ENCODE results near the gene S100A8.
A peak's percentile ranks its signal among the peaks of the same experiment; 100 is the strongest.
"Not testable (repeated sequence)": the region's sequence is repeated elsewhere in the genome, so short reads cannot be mapped to it uniquely, and the experiment has no call there.

The S100A8 gene

DNA sequence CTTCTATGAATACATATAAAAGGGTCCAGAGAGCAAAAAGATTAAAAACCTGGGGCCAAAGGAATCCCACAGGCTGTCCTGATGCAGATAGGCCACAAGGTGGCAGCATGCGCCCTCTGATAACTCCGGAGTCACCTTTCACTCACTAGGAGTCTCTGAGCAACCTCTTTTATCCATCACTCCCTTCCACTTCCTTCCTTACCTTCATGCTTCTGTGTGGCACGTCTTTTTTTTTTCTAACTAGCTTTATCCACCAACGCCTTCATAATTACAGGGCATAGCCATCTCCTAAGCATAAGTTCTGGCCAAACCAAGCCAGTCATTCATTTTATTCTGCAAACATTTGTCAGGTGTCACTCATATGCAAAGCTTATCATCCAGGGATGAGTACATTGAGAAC is 38.4 kb downstream of the S100A8 start:
- DNase-seq (ENCODE audit: low read depth), result peak; percentile 75
- TF ChIP-seq POLR2A (IDR thresholded peaks at IDR 0.05; ENCODE audit: extremely low read depth, insufficient read length) (no peak), MYC (IDR thresholded peaks at IDR 0.05; ENCODE audit: low read depth, low read length) (0 out of 2 replicates have a peak, but pooled peaks have one; percentile 27)
- TF ChIP-seq, protein P1, sequence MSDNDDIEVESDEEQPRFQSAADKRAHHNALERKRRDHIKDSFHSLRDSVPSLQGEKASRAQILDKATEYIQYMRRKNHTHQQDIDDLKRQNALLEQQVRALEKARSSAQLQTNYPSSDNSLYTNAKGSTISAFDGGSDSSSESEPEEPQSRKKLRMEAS (IDR thresholded peaks at IDR 0.05; ENCODE audit: low read depth, low read length), result peak; percentile 70
- TF ChIP-seq, protein P2, sequence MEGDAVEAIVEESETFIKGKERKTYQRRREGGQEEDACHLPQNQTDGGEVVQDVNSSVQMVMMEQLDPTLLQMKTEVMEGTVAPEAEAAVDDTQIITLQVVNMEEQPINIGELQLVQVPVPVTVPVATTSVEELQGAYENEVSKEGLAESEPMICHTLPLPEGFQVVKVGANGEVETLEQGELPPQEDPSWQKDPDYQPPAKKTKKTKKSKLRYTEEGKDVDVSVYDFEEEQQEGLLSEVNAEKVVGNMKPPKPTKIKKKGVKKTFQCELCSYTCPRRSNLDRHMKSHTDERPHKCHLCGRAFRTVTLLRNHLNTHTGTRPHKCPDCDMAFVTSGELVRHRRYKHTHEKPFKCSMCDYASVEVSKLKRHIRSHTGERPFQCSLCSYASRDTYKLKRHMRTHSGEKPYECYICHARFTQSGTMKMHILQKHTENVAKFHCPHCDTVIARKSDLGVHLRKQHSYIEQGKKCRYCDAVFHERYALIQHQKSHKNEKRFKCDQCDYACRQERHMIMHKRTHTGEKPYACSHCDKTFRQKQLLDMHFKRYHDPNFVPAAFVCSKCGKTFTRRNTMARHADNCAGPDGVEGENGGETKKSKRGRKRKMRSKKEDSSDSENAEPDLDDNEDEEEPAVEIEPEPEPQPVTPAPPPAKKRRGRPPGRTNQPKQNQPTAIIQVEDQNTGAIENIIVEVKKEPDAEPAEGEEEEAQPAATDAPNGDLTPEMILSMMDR (IDR thresholded peaks at IDR 0.05; ENCODE audit: low read depth, low read length), result peak; percentile 88
- no peak overlapping the region for H3K4me3 ChIP-seq (ENCODE audit: low read depth, low read length)

DNA sequence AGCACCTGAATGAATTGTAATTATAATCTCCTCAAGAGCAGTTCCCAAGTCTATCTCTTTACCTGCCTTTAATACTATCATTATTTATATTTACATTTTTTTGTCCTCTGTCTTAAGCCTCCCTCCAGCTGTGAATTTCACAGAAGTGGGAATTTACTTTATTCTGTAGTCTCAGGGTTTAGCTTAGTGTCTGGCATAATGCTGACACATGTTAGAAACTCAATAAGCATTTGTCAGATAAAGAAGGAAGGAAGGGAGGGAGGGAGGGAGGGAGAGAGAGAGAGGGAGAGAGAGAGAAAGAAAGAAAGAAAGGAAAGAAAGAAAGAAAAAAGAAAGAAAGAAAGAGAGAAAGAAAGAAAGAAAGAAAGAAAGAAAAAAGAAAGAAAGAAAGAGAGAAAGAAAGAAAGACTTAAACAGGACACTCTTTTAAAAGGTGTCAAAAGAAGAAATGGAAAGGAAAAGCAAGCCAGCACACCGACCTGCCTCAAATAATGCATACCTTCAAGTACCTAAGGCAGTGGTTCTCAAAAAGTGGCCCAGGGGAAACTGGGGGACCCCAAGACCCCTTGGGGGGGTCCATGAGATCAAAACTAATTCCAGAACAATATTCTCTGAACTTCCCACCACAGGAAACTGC is 40.4 kb downstream of the S100A8 start:
- DNase-seq (ENCODE audit: low read depth), result no peak
- TF ChIP-seq, protein P2 (IDR thresholded peaks at IDR 0.05; ENCODE audit: low read depth, low read length), result no peak
- TF ChIP-seq, protein P1 (IDR thresholded peaks at IDR 0.05; ENCODE audit: low read depth, low read length), result no peak
- no peak for TF ChIP-seq MYC (IDR thresholded peaks at IDR 0.05; ENCODE audit: low read depth, low read length)
- TF ChIP-seq POLR2A (IDR thresholded peaks at IDR 0.05; ENCODE audit: extremely low read depth, insufficient read length), result no peak
- H3K4me3 ChIP-seq (ENCODE audit: low read depth, low read length), result no peak overlapping the region

DNA sequence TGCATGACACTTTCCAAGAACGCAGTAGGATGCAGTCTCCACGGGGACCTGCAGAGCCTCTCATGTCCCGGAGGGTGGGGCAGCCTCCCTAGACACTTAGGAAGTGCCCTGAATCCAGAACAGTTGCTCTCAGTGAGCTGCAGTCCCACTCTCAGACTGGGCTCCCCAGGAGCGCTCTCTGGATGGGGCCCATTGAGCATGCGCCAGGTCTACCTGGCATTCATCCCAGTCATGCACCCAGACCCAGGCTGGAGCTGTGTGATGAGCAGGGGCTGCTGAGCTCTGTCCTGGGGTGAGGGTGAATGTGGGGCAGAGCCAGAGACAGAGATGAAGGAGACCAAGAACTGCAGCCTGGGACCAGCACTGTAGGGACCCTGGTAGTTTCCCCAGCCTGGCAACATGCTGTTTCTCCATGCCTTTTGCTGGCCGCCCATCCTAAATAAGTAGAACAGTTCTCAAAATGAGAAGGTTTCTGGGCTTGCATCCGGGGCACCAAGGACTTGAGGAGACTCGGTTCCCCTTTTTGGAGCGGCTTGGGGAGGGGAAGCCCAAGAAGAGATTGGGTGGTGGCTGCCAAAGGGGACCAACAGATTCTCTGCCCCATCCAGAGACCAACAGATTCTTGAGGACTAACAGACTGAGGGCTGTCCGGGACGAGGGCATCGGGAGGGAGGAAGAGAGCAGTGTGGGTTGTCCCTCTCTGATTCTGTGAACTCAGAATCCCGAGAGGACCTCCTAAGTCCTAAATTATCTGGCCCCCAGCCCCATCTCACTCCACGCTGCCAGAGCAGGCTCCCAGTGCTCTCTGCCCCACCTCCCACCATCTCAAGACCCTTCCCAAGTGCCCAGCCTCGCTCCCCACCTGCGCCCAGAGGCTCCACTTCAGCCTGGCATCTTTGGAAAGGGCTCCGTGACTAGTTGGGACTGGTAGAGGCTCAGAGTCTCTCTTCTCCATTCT is 41.2 kb downstream of the S100A8 start:
- TF ChIP-seq, protein P1 (IDR thresholded peaks at IDR 0.05; ENCODE audit: low read depth, low read length), result no peak
- TF ChIP-seq MYC (IDR thresholded peaks at IDR 0.05; ENCODE audit: low read depth, low read length) (no peak), POLR2A (IDR thresholded peaks at IDR 0.05; ENCODE audit: extremely low read depth, insufficient read length) (no peak)
- TF ChIP-seq, protein P2 (IDR thresholded peaks at IDR 0.05; ENCODE audit: low read depth, low read length), result no peak
- H3K4me3 ChIP-seq (ENCODE audit: low read depth, low read length), result no peak overlapping the region
- DNase-seq (ENCODE audit: low read depth), result peak; percentile 36

DNA sequence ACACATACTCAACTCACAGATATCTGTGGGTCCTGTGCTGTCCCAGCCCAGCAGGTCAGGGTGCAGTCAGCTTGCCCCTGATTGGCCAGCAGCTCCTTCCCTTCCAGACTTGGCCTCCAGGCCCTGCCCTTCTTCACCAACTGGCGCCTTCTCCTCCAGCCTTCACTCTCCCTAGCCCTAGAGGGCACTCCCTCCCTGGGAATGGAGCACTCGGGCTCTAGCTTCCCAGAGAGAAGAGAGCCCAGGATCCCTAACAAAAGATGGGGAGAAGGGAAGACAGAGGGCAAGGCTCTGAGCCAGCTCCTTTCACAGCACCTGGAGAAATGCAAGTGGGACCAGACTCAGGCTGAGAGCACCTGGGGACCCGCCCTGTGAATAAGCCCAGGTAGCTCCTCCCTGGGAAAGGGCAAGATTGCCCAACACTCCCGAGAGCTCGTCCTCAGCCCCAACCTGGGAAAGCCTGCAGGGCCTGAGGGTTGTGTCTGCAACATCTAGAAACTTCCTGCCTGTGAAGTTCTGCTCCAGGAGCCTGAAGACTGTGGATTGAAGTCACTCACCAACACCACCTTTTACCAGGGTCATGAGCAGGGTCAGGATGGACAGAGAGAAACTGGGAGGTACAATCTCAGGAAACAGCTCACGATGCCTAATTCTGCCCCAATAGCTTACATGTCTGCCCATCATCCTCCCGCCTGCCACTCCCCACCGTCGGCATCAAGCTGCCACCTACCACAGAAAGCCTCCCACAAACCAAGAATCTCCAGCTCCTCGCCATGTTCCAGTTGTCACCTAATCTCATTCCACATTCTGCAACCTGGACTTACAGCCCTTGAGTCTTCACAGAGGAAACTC is 42.1 kb downstream of the S100A8 start, which contains the start of gene PGLYRP4:
Gene PGLYRP4, minus strand, starts transcription at position 331 of the 852 bp plus-strand sequence. CDS start 909 bp downstream, outside the sequence.
- TF ChIP-seq POLR2A (IDR thresholded peaks at IDR 0.05; ENCODE audit: extremely low read depth, insufficient read length), result no peak
- no peak for TF ChIP-seq MYC (IDR thresholded peaks at IDR 0.05; ENCODE audit: low read depth, low read length)
- TF ChIP-seq, protein P1 (IDR thresholded peaks at IDR 0.05; ENCODE audit: low read depth, low read length), result no peak
- TF ChIP-seq, protein P2 (IDR thresholded peaks at IDR 0.05; ENCODE audit: low read depth, low read length), result no peak
- H3K4me3 ChIP-seq (ENCODE audit: low read depth, low read length), result no peak within 1 kb of the TSS
- DNase-seq (ENCODE audit: low read depth), result no peak

DNA sequence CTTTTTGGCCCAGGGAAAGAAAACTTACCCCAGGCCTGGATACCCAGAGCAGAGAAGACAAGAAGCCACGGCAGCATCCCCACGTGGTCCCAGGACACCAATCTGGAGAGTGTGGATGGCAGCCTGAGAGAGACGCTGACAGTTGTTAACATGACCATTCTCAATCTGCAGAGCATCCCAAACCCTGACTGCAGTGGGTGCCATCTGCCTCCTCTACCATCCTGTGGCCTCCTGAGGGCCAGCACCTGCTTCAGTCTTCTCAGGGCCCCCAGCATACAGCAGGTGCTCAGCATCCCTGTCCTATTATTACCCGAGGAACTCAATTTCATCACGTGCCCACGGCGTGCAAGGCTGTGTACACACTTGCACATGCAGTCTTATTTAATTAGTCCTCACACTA is 43.0 kb downstream of the S100A8 start:
- no peak overlapping the region for H3K4me3 ChIP-seq (ENCODE audit: low read depth, low read length)
- DNase-seq (ENCODE audit: low read depth), result no peak
- TF ChIP-seq, protein P2 (IDR thresholded peaks at IDR 0.05; ENCODE audit: low read depth, low read length), result no peak
- TF ChIP-seq MYC (IDR thresholded peaks at IDR 0.05; ENCODE audit: low read depth, low read length) (no peak), POLR2A (IDR thresholded peaks at IDR 0.05; ENCODE audit: extremely low read depth, insufficient read length) (no peak)
- TF ChIP-seq, protein P1 (IDR thresholded peaks at IDR 0.05; ENCODE audit: low read depth, low read length), result no peak

DNA sequence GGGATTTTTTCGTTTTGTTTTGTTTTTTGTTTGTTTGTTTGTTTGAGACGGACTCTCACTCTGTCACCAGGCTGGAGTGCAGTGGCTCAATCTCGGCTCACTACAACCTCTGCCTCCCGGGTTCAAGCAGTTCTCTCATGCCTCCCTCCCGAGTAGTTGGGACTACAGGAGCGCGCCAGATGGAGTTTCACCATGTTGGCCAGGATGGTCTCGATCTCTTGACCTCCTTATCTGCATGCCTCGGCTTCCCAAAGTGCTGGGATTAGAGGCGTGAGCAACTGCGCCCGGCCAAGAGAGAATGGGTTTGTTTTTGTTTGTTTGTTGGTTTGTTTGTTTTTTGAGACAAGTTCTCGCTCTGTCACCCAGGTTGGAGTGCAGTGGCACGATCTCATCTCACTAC is 43.8 kb downstream of the S100A8 start:
- DNase-seq (ENCODE audit: low read depth), result not testable (repeated sequence)

More for the DNA sequence above, 43.8 kb downstream of the S100A8 start:
- H3K4me3 ChIP-seq (ENCODE audit: low read depth, low read length), result not testable (repeated sequence)

Data from NB4 (cell line).